Uterus (tissue), 2 donors: Measurements from ENCODE around the gene PRAF2.

ENCODE experiments used
- POLR2A ChIP-seq, 2 donors: fragments of 450-650 bp; IDR thresholded peaks; one replicate each; pipeline ENCODE4 v1.6.1; 2016; ENCODE audit warnings: antibody characterized with exemption in 2 of 2, mild to moderate bottlenecking in 1 of 2, moderate library complexity in 1 of 2
- TF ChIP-seq, protein P1 (sequence below), 4 experiments: fragments of 200-600 bp in 2 of 4; fragments of 450-650 bp in 2 of 4; sonication (generic) in 2 of 4; IDR thresholded peaks; one replicate each; pipeline ENCODE4 v1.5.1; 2016 to 2019; ENCODE audit warnings: antibody characterized with exemption in 4 of 4, mild to moderate bottlenecking in 2 of 4, moderate library complexity in 1 of 4

DNA sequence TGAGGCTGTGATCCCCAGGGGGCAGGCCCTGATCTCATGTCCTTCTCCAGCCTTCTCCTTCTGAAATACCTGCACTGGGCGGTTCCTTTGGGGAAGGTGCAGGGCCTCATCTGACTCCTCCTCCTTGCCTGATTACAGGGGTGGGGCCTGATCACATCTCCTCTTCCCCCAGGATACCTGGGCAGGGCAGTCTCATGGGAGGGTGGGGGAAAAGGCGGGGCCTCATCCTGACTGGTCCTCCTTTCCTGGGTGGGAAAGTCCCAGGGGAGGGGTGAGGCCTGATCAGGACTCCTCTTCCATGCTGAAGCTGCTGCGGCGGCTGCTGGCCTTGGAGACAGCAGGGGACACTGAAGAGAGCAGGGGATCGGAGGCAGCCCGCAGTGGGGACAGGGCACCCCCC lies 43.9 kb downstream of the PRAF2 start:
- TF ChIP-seq, protein P1, sequence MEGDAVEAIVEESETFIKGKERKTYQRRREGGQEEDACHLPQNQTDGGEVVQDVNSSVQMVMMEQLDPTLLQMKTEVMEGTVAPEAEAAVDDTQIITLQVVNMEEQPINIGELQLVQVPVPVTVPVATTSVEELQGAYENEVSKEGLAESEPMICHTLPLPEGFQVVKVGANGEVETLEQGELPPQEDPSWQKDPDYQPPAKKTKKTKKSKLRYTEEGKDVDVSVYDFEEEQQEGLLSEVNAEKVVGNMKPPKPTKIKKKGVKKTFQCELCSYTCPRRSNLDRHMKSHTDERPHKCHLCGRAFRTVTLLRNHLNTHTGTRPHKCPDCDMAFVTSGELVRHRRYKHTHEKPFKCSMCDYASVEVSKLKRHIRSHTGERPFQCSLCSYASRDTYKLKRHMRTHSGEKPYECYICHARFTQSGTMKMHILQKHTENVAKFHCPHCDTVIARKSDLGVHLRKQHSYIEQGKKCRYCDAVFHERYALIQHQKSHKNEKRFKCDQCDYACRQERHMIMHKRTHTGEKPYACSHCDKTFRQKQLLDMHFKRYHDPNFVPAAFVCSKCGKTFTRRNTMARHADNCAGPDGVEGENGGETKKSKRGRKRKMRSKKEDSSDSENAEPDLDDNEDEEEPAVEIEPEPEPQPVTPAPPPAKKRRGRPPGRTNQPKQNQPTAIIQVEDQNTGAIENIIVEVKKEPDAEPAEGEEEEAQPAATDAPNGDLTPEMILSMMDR (IDR thresholded peaks at IDR 0.05): no peak
- TF ChIP-seq POLR2A (IDR thresholded peaks at IDR 0.05): no peak
